ENCODE measurements around the gene STXBP6. TPM values are rescaled to one million over a fixed set of nuclear protein-coding genes. Genes with fewer than 3 reads are reported as not detected.

Gene STXBP6
- total and polyA plus RNA-seq, 12 donors: 0.06 to 3.7 (median 0.68) TPM

GRCh38 chr14:24849471-24849870 is 200.5 kb downstream of the STXBP6 start:
- Histone ChIP-seq H3K4me1 (replicated peaks in 1 of 2) (no peaks in the 10 kb centered on the region), H3K36me3 (replicated peaks in 1 of 2) (no peaks in the 10 kb centered on the region), H3K4me3 (no peak overlapping the region), H3K9me3 (replicated peaks in 1 of 3) (no peaks in the 10 kb centered on the region), H3K27ac (no peak overlapping the region), H3K27me3 (no peaks in the 10 kb centered on the region)
- WGBS, 4 donors: 80 to 85% (median 83%) methylated on average over 2 of the region's 2 CpGs
- intact Hi-C loops (cut with DNase I): no loop called here
- DNase-seq: no peak
- TF ChIP-seq CTCF (IDR thresholded peaks at IDR 0.05) (no peak), POLR2A (IDR thresholded peaks at IDR 0.05) (no peak)

GRCh38 chr14:24848102-24848790 is 201.7 kb downstream of the STXBP6 start:
- DNase-seq: no peak
- TF ChIP-seq CTCF (IDR thresholded peaks at IDR 0.05): no peak
- no peak for TF ChIP-seq POLR2A (IDR thresholded peaks at IDR 0.05)
- intact Hi-C loops (cut with DNase I): no loop called here
- H3K9me3 ChIP-seq (replicated peaks in 1 of 3): no peaks in the 10 kb centered on the region
- WGBS, 4 donors: 60 to 84% (median 78%) methylated on average over 3 of the region's 3 CpGs
- H3K4me3 ChIP-seq: no peak overlapping the region
- no peaks in the 10 kb centered on the region for H3K4me1 ChIP-seq (replicated peaks in 1 of 2)
- no peaks in the 10 kb centered on the region for H3K36me3 ChIP-seq (replicated peaks in 1 of 2)
- H3K27ac ChIP-seq: no peak overlapping the region
- H3K27me3 ChIP-seq: no peaks in the 10 kb centered on the region

DNA sequence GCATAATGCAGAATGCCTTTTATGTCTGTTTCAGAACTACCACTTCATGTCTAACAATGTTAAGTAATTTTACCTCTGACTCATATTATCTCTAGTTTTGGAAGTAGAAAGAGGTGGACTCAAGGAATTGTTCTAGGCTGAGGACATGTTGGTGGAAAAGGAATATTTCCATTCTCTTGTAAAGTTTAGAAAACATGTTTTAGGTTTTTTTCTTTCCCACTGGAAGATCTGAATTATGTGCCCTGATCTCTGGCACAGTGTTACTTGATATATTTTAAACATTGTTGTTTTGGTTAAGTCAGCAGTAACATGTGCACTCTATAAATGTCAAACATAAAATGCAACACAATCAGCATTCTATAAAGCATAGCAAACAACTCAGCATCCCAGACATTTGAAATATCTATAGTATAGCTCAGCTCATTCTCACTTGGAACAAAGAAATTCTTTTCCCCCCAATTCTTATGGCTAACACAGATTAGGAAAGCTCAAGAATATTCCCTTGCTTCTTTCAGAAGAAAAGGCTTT is 202.3 kb downstream of the STXBP6 start:
- no peak for DNase-seq
- no peak overlapping the region for H3K27ac ChIP-seq
- no peaks in the 10 kb centered on the region for H3K4me1 ChIP-seq (replicated peaks in 1 of 2)
- no peak overlapping the region for H3K4me3 ChIP-seq
- H3K36me3 ChIP-seq (replicated peaks in 1 of 2): no peaks in the 10 kb centered on the region
- intact Hi-C loops (cut with DNase I): no loop called here
- no peaks in the 10 kb centered on the region for H3K27me3 ChIP-seq
- H3K9me3 ChIP-seq (replicated peaks in 1 of 3): no peaks in the 10 kb centered on the region
- TF ChIP-seq POLR2A (IDR thresholded peaks at IDR 0.05) (no peak), CTCF (IDR thresholded peaks at IDR 0.05) (no peak)

- Histone ChIP-seq H3K36me3 (replicated peaks in 1 of 2) (no peaks in the 10 kb centered on the region), H3K9me3 (replicated peaks in 1 of 3) (no peaks in the 10 kb centered on the region), H3K27me3 (no peaks in the 10 kb centered on the region), H3K4me1 (replicated peaks in 1 of 2) (no peaks in the 10 kb centered on the region), H3K27ac (no peak overlapping the region), H3K4me3 (no peak overlapping the region)
- intact Hi-C loops (cut with DNase I): no loop called here
- no peak for DNase-seq
- TF ChIP-seq CTCF (IDR thresholded peaks at IDR 0.05): no peak
- TF ChIP-seq POLR2A (IDR thresholded peaks at IDR 0.05): no peak
- 57 to 69% (median 59%) methylated on average over 3 of the region's 3 CpGs for WGBS, 4 donors
Observed at GRCh38 chr14:24846261-24846660, 203.7 kb downstream of the STXBP6 start.
